ENCODE measurements around the gene BCR.

BCR gene

GRCh38 chr22:23158516-23159290 is 21.6 kb upstream of the BCR start:
- Histone ChIP-seq H3K27ac (replicated peaks) (no peak overlapping the region), H3K4me3 (replicated peaks; ENCODE audit: insufficient read depth, low read length) (no peak overlapping the region), H3K27me3 (ENCODE audit: insufficient read depth, poor library complexity, severe bottlenecking) (no peaks in the 10 kb centered on the region)
- TF ChIP-seq CTCF (IDR thresholded peaks at IDR 0.05; ENCODE audit: insufficient read depth, low read length) (no peak), POLR2AphosphoS5 (IDR thresholded peaks at IDR 0.05; ENCODE audit: low read depth) (no peak), SPI1 (IDR thresholded peaks at IDR 0.05; ENCODE audit: borderline replicate concordance, low read depth) (no peak), REST (IDR thresholded peaks at IDR 0.05; ENCODE audit: insufficient replicate concordance, low read depth) (no peak), GABPA (IDR thresholded peaks at IDR 0.05; ENCODE audit: low read depth) (no peak)
- no peak for DNase-seq (ENCODE audit: low read depth in 1 of 2, low spot score in 1 of 2)

GRCh38 chr22:23159291-23159630 is 21.0 kb upstream of the BCR start:
- TF ChIP-seq SPI1 (IDR thresholded peaks at IDR 0.05; ENCODE audit: borderline replicate concordance, low read depth) (no peak), POLR2AphosphoS5 (IDR thresholded peaks at IDR 0.05; ENCODE audit: low read depth) (no peak), REST (IDR thresholded peaks at IDR 0.05; ENCODE audit: insufficient replicate concordance, low read depth) (no peak), CTCF (IDR thresholded peaks at IDR 0.05; ENCODE audit: insufficient read depth, low read length) (no peak), GABPA (IDR thresholded peaks at IDR 0.05; ENCODE audit: low read depth) (no peak)
- no peak overlapping the region for H3K4me3 ChIP-seq (replicated peaks; ENCODE audit: insufficient read depth, low read length)
- H3K27me3 ChIP-seq (ENCODE audit: insufficient read depth, poor library complexity, severe bottlenecking) = no peaks in the 10 kb centered on the region
- DNase-seq (ENCODE audit: low read depth in 1 of 2, low spot score in 1 of 2) = no peak
- no peak overlapping the region for H3K27ac ChIP-seq (replicated peaks)

- Histone ChIP-seq H3K27me3 (ENCODE audit: insufficient read depth, poor library complexity, severe bottlenecking) (no peaks in the 10 kb centered on the region), H3K27ac (replicated peaks) (no peak overlapping the region), H3K4me3 (replicated peaks; ENCODE audit: insufficient read depth, low read length) (no peak overlapping the region)
- no peak for DNase-seq (ENCODE audit: low read depth in 1 of 2, low spot score in 1 of 2)
- TF ChIP-seq GABPA (IDR thresholded peaks at IDR 0.05; ENCODE audit: low read depth) (no peak), POLR2AphosphoS5 (IDR thresholded peaks at IDR 0.05; ENCODE audit: low read depth) (no peak)
Measured at GRCh38 chr22:23161029-23161428, 19.3 kb upstream of the BCR start.

GRCh38 chr22:23161574-23161973 is 18.7 kb upstream of the BCR start:
- DNase-seq (ENCODE audit: low read depth in 1 of 2, low spot score in 1 of 2) = no peak
- Histone ChIP-seq H3K27ac (replicated peaks) (no peak overlapping the region), H3K4me3 (replicated peaks; ENCODE audit: insufficient read depth, low read length) (no peak overlapping the region), H3K27me3 (ENCODE audit: insufficient read depth, poor library complexity, severe bottlenecking) (no peaks in the 10 kb centered on the region)
- no peak for TF ChIP-seq GABPA (IDR thresholded peaks at IDR 0.05; ENCODE audit: low read depth)
- no peak for TF ChIP-seq SPI1 (IDR thresholded peaks at IDR 0.05; ENCODE audit: borderline replicate concordance, low read depth)
- TF ChIP-seq POLR2AphosphoS5 (IDR thresholded peaks at IDR 0.05; ENCODE audit: low read depth) = no peak
- TF ChIP-seq REST (IDR thresholded peaks at IDR 0.05; ENCODE audit: insufficient replicate concordance, low read depth) = no peak
- no peak for TF ChIP-seq CTCF (IDR thresholded peaks at IDR 0.05; ENCODE audit: insufficient read depth, low read length)
